Fibroblast of skin of scalp (primary cell): Measurements from ENCODE around the gene POLR3E.
A peak's percentile ranks its signal among the peaks of the same experiment; 100 is the strongest.
"Not testable (repeated sequence)": the region's sequence is repeated elsewhere in the genome, so short reads cannot be mapped to it uniquely, and the experiment has no call there.

Source experiments
- DNase-seq: peaks from one replicate; pipeline ENCODE4 v3.0.0-alpha.2; 2013

POLR3E gene

DNA sequence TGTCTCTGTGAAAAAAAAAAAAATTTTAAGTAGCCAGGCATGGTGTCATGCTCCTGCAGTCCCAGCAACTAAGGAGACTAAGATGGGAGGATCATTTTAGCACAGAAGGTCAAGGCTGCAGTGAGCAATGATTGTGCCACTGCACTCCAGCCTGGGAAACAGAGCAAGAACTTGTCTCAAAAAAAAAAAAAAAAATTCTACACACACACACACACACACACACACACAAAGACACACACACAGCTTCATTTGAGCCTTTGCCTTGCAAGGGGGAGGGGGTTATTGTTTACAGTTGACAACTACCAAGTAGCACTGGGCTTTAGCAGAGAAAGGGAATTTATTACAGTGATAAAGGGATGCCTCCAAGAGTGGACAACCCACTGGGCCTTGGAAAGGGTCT is 4.9 kb upstream of the POLR3E start:
- peak; percentile 10 for DNase-seq

DNA sequence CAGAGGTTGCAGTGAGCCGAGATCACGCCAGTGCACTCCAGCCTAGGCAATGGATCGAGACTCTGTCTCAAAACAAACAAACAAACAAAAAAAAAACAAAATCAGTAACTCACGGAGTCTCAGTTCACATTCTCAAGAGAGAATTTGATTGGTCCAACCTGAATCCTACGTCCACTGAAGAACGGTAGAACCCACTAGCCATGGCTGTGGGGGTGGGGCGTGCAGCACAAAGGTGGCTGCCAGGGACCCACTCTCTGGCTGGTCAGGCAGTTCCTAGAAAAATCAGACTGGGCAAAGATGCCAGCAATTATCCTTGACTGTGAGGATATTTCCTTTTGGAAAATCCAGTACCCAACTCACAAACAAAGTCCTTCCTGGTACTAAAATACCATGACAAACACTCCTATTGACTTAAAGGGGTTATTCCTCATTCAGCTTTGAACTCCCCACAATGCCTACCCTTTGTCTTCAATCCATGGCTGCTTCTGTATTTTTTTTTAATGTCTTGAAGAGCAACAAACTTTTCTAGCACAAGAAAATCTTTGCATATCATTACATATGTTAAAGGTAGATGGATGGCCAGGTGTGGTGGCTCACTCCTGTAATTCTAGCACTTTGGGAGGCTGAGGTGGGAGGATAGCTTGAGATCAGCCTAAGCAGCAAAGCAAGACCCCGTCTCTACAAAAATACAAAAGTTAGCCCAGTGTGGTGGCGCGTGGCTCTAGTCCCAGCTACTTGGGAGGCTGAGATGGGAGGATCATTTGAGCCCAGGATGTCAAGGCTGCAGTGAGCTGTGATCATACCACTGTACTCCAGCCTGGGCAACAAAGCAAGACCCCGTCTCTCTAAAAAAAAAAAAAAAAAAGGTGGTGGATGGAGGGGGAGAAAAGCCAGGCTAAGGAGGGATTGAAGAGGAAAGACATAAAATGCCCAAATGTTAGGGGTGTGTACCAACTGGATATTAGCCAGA is 3.8 kb upstream of the POLR3E start:
- no peak for DNase-seq

DNA sequence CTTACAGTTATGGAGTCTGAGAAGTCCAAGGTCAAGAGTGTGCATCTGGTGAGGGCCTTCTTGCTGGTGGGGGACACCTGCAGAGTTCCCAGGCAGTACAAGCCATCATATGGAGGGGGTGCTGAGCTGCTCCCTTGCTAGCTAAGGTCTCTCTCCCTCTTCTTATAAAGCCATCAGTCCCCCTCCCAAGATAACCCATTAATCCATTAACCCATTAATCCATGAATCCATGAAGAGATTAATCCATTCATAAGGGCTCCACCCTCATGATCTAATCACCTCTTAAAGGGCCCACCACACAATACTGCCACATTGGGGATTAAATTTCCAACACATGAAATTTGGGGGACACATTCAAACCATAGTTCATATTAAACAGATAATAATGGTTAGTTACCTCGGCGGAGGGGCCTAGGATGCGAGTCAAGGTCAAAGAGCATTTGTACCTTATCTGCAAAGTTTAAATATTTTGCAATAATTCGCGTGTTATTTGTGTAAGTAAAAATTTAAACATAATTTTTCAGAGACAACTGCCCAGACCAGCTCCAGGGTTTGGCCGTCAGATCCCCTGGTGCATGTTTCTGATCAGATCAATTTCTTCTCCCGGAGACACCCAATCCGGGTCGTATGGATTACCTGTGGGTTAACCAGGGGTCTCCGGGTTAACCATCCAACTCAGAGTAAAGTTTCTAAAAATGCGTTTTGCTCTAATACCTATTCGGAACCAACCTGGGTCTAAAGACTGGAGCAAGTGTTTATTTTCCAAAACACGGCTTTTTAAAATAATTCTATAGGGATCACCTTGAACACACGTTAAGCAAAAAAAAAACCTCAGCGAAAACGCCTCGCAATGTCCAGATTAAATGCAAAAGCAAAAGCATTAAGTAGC is 740 bp upstream of the POLR3E start:
- DNase-seq = no peak

DNA sequence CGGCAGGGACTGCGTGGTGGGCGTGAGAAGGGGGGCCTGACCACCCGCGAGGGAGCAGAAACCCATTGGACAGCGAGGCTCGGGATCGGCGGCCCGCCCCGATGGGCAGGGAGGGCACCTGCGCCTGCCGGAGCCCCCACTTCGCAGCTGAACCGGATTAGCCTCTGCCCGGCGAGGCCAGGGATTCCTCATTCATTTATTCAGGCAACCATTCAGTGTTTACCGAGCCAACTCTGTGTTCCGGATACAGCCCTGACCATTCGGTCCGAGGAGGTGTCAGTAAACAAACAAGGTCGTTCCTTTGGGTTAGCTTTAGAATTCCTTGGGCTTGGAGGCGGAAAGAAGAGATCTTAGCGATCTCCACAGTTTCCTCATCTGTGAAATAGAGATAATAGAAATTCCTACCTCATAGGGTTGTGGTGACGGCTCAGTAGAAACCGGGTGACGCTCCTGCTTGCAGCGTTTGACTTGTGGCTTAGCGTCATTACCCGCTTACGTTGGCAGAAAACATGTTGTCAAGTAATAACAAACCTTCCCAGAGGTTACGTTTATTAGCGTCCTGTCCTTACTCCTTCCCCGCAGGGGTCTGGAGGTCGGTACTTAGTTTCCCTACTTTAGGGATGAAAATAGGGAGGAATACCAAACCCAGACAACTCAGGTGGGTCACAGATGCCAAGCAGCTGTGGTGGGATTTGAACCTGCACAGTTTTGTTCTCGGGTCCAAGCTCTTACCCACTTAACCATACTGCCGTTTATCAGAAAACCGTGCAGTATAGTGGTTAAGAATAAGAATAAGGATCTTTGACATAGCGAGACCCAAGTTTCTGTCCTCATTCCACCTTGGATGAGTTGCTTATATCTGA is 893 bp downstream of the POLR3E start:
- DNase-seq = peak; percentile 98

DNA sequence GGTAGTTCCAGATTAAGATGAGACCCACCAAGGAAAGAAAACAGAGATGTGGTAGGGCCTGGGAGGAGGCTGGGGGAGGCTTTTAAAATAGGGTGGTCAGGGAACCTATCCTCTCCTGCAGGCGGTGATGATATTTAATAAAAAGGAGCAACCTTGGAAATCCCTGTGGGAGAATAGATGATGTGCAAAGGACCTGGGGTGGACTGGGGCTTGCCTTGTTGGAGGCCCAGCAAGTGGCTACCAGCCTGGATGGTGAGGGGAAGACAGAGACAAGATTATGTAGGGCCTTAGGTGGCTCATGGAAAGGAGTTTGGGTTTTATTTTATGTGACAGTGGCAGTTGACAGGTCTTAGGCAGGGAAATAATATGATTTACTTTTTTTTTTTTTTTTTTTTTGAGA is 1.8 kb downstream of the POLR3E start:
- no peak for DNase-seq

DNA sequence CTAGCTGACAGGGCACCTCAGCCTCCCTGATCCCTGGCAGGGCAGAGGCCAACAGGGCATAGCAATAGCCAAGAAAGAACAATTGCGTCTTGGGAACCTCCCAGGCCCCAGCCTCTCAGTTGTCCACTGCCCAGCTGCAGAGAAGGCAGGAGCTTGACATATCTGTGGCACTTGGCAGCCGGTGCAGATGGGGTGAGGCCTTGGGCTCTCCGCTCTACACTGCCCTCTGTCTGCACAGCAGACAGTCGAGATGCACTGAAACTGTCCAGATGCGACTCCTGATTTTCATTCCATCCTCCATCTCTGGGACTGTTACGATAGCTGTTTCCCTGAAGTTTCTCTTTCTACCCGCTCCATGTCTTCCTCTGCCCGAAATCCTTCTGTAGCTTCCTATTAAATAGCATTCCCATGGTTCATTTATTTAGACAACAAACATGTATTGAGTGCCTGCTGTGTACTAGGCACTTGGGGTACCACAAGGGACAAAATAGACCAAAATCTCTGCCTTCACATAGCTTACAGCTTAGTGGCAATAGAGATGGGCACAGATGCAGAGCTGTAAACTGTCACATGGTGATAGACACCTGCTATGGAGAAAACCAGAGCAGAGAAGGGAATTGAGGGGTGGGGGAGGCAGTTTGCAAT is 3.3 kb downstream of the POLR3E start:
- peak; percentile 61 for DNase-seq

DNA sequence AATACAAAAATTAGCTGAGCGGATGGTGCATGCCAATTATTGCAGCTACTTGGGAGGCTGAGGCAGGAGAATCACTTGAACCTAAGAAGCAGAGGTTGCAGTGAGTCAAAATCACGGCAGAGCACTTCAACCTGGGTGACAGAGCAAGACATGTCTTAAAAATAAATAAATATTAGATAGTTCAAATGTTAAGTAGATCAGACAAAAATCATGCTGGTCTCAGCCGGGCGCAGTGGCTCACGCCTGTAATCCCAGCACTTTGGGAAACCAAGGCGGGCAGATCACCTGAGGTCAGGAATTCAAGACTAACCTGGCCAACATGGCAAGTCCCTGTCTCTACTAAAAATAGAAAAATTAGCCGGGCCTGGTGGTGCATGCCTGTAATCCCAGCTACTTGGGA is 4.2 kb downstream of the POLR3E start:
- DNase-seq = not testable (repeated sequence)

DNA sequence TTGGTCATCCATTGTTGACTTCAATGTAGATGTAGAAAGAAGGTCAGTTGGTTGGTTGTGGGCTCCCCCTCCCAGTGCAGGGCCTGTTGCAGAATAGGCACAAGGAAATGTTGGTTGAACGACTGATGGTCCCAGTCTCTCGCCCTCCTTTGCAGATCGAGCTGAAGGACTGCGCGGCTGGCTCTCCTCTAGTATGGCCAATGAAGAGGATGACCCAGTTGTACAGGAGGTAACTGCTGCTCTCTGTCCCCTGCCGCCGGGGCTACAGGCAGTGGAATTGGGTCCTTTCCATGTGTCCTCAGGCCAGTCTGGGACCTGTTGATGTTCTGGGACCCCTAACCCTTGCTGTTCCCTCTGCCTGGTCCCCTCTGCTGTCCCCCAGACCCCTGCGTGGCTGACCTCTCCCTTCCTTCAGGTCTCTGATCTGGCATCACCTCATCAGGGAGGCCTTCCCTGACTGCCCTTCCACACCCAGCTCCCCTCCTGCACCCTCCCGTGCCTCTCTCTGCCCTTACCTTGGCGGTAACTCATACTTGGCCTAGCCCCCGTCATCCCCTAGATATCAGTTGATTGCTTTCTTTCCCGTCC is 5.7 kb downstream of the POLR3E start:
- no peak for DNase-seq

DNA sequence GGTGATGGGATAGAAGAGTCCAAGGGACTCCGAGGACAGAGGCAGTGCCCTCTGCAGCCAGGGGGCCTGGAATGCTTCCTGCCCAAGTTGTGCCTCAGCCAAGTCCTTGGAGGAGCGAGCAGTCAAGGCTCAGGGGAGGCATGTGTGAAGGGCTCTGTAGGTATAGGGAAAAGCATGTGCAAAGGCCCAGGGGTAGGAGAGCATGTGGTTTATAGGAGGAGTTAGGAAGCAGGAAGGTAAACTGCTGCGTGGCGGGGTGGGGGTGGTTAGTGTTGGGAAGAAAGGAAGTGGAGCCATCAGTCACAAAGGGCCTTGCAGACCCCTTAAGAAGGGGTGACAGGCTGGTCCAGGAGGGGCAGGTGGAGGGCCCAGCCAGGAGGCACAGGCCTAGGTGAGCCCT is 7.2 kb downstream of the POLR3E start:
- no peak for DNase-seq

DNA sequence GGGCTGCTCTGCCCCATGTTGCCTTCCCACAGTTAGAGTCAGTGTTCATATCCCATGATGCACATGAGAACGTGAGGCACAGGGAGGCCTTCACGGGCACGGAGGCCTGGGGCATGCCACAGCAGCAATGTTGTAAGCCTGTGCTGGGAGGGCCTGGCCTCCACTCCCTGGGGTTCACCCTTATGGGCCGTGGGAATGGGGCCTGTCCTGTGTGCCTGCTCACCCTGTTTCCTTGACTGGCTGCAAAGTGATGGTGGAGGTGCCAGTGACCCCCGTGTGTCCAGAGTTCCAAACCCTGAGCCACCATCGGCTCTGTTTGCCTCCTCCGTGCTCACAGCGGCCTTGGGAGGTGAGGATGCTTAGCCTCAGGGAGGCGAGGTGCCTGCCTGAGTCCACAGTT is 9.6 kb downstream of the POLR3E start:
- DNase-seq = no peak

DNA sequence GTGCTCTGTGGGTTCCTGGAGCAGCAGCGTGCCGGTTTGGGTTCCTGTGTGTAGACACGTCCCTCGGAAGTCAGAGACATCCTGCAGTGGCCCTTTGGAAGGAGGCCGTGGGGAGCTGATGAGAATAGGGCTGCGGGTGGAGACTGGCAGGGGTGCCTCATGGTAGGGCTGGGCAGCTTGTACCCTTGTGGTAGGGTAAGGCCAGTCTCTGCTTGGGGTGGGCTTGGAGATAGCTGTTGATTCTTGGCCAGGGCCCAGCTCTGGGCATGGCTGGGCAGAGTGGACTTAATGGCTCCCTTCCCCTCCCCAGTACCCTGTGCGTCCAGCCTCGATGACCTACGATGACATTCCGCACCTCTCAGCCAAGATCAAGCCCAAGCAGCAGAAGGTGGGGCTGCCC is 10.6 kb downstream of the POLR3E start:
- no peak for DNase-seq

DNA sequence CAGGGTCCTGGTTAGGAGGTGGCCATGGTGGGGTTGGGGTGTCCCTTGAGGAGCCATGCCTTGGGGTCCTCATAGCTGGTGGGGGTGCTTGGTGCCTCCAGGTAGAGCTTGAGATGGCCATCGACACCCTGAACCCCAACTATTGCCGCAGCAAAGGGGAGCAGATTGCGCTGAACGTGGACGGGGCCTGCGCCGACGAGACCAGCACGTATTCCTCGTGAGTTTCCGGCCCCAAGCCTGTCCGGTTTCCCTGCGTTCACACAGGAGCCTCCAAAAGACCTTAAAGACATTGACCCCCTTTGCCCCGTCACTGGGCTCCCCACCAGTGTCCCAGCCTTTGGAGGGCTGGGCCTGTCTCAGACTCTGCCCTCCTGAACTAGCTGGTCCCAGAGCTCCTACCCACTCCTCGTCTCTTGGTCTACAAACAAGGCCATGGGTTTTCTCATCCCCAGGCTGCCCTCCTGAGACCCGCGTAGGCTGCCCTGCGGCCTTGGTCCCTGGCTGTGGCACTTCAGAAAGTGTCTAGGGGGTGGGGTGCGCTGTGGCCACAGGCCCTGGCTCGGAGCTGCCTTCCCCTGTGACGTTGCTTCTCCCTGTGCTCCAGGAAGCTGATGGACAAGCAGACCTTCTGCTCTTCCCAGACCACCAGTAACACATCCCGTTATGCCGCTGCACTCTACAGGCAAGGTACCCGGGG is 11.8 kb downstream of the POLR3E start:
- no peak for DNase-seq

DNA sequence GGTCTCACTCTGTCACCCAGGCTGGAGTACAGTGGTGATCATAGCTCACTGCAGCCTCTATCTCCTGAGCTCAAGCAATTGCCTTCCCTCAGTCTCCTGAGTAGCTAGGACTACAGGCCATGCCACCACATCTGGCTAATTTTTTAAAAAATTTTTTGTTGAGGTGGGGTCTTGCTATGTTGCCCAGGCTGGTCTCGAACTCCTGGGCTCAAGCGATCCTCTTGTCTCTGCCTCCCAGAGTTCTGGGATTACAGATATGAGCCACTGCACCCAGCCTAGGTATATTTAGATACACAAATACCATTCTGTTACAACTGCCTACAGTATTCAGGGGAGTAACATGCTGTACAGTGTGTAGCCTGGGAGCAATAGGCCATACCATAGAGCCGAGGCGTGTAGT is 14.3 kb downstream of the POLR3E start:
- DNase-seq = no peak

DNA sequence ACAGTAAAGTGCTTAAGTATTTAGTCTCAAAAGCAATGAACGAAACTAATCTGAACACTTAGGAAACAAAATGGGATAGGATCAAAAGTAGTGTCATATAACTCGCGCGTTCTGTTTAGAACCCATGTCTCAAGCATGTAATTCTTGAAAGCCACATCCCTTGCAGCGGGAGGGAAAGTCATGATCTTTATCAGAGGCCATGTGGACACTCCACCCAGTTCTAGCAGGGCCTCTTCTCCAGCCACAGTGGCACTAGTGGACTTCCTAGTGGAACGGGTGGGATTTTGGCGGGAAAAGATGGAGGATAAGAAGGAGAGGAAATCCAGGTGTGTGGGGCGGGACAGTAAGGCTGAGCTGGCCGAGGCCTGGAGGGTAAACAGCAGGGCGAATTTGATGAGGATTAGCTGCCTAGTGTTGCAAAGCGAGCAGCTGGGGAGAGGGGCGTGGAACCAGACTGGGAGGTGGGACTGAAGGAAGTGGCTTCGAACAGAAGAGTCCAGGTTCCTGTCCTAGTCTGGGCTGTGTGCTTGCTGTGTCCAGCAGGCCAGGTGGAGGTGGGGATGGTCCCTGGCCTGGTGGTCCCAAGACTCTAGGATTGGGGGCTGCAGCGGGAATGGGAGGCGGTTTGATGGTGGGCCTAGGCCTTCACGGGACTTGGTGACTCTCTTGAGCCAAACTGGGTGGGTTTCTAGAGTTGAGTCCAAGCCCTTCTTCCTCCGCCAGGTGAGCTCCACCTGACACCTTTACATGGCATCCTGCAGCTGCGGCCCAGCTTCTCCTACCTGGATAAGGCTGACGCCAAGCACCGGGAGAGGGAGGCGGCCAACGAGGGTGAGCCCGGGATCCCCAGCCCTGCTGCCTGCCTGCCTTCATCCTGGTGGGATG is 15.9 kb downstream of the POLR3E start:
- DNase-seq = no peak

DNA sequence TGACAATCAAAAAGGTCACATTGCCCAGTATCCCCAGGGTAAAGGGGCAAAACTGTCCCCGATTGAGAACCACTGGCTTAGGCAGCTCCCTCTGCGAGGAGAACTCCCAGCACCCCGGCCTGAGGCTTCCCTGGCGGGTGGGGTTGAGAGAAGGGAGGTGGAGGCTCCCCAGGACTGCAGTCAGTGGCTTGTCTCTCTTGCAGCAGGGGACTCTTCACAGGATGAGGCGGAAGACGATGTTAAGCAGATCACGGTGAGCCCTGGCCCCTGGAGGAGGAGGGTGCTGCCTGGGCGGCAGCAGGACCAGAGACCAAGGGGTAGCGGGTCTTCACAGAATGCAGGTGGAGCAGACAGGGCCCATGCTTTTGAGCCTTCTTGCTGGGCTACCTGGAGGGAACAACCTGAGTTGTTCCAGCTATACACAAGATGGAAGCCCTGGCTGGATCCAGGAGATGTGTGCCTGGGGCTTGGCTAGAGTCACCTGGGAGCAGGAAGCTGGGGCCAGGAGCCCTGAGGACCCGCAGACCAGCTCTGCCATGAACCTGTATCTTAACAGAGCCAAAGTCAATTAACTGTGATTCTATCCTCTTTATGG is 16.8 kb downstream of the POLR3E start:
- no peak for DNase-seq

DNA sequence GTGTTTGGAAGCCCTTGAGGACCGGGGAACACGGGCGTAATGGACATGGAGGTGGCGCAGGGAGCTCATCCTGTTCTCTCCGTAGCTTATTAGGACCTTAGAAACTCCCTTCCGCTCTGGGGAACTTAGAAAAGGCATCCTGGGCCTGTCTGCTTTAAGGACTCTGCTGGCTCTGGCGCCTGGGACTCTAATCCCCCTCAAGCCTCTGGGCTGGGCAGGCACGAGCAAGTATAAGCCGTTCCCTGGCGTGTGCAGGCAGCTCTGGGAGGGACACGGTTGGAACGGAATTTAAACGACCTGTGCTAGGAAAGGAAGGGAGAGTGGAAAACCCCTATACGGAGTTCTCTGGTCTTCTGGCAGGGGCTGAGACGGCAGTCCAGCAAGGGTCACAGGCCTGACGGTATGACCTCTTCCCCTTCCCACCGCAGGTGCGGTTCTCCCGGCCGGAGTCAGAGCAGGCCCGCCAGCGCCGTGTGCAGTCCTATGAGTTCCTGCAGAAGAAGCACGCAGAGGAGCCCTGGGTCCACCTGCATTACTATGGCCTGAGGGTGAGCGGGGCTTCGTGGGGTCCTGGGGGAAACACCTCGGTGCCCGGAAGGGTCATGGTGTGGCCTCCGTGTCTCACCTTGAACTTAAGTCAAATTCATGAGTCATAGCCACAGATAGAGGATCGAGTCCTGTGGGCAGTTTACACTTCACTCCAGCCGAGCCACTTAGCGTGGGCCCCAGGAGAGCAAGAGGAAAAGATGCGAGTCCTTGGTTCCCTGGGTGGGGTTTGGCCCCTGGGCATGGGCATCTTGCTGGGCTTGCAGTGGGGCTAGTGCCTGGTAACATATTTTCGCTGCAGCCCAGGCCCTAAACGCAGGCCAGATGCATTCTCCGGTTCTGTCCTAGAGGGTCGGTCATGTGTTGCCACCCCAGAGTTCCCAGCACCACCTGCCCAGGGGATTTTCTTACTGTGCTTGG is 17.7 kb downstream of the POLR3E start:
- DNase-seq = no peak

DNA sequence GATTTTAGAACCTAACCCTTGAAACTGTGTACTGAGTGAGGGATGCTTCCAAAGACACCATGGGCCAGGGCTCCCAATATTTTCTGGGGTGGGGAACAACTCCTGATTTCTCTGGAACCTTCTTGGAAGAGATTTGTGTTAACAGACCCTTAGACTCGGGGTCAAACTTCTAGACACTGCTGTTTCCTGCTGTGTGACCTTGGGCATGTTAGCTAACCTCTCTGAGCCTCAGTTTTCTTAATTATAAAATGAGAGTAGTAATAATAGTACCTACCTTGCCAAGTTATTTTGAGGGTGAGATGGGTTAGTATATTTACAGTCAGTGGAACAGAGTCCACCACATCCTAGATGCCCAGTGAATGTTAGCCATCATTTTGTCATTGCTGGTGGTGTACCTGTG is 18.8 kb downstream of the POLR3E start:
- no peak for DNase-seq

DNA sequence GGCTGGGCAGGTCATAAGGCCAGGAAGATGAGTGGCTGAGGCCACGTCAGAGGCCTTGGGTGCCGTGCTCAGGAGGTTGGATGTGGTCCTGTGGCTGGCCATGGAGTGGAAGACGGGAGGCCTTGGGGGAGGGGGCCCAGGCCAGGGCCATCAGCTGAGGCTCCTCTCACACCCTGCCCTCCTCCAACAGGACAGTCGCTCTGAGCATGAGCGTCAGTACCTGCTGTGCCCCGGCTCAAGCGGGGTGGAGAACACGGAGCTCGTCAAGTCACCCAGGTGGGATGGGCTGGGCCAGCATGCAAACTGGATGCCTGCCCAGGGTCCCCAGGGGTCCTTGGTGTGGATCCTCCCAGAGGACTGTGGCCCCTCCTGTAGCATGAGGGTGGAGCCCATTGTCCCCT is 19.2 kb downstream of the POLR3E start:
- no peak for DNase-seq
